Calu3 (cell line): Measurements from ENCODE around the gene ERCC6L. TPM values are rescaled to one million over a fixed set of nuclear protein-coding genes. Genes with fewer than 3 reads are reported as not detected.

Experiments
- BruUV-seq: library from RNA; stranded (reverse); fragments of 400-500 nt; replicated peaks from 2 replicates; lab custom pipeline; 2021; lab: Mats Ljungman, UMichigan
- CTCF ChIA-PET: fragments of 300-600 bp; sonication (Branson Sonifier 250); formaldehyde crosslinking; loops from one replicate; lab custom pipeline; 2022; ENCODE audit warnings: antibody characterized with exemption; lab: Charles Lee
- DNase-seq: peaks from one replicate; pipeline ENCODE4 v3.0.0; 2022
- H3K27ac Mint-ChIP-seq: one replicate; pipeline ENCODE4 v1.8.0; 2022; ENCODE audit warnings: mixed read lengths; ENCODE audit not compliant: unreplicated experiment
- H3K27me3 Mint-ChIP-seq: one replicate; pipeline ENCODE4 v1.8.0; 2022; ENCODE audit warnings: mixed read lengths; ENCODE audit not compliant: unreplicated experiment
- H3K36me3 Mint-ChIP-seq: one replicate; pipeline ENCODE4 v1.8.0; 2022; ENCODE audit warnings: mild to moderate bottlenecking, moderate library complexity, mixed read lengths; ENCODE audit not compliant: insufficient read depth, unreplicated experiment
- H3K4me1 Mint-ChIP-seq: one replicate; pipeline ENCODE4 v1.8.0; 2022; ENCODE audit warnings: mild to moderate bottlenecking, low read depth, mixed read lengths; ENCODE audit not compliant: unreplicated experiment
- H3K4me3 Mint-ChIP-seq: one replicate; pipeline ENCODE4 v1.8.0; 2022; ENCODE audit warnings: mild to moderate bottlenecking, low read depth, moderate library complexity, mixed read lengths; ENCODE audit not compliant: unreplicated experiment
- H3K9me3 Mint-ChIP-seq: one replicate; pipeline ENCODE4 v1.8.0; 2022; ENCODE audit warnings: low read depth, mixed read lengths; ENCODE audit not compliant: unreplicated experiment
- intact Hi-C: fragments of 100-400 bp; cut with micrococcal nuclease; formaldehyde crosslinking; loops from one replicate; pipeline ENCODE4 v1.10.0; 2022; ENCODE audit not compliant: unreplicated experiment
- total RNA-seq: library from RNA; stranded (reverse); gene quantifications from 2 replicates; pipeline ENCODE4 v1.2.3, GENCODE V29; 2022
- TF ChIP-seq, protein P1 (sequence below): fragments of 200-600 bp; IDR thresholded peaks from one replicate; pipeline ENCODE4 v1.8.0; 2022; ENCODE audit warnings: antibody characterized with exemption; ENCODE audit not compliant: unreplicated experiment

The ERCC6L gene
- total RNA-seq, 1 experiment from 2014 or later, result 11.0 TPM

DNA sequence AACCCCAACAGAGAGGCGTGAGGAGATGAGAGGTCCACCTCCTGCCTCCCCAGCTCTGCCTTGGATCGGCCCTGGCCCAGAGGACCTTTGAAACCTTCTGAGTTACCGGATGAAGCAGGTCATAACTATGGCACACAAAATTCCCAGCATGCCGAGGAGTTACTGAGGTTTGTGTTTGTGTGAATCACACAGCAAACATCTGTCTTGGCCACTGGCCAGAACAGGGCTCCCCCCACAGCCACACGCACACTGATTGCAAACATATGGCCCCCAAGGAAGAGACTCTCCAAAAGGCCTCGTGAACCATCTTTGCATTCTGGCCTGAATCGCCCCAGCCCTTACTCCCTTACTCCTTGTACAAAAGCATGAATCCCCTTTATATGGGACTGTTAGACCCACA lies 19.3 kb upstream of the ERCC6L start:
- Mint-ChIP-seq H3K9me3 (no peaks in the 10 kb centered on the region), H3K4me1 (peaks cover 39% of the 10 kb centered on the region), H3K4me3 (no peak overlapping the region), H3K27ac (peak overlapping the region; percentile 34), H3K27me3 (no peaks in the 10 kb centered on the region), H3K36me3 (no peaks in the 10 kb centered on the region)
- CTCF ChIA-PET, result no interaction called here
- no TSS peak for BruUV-seq
- TF ChIP-seq, protein P1, sequence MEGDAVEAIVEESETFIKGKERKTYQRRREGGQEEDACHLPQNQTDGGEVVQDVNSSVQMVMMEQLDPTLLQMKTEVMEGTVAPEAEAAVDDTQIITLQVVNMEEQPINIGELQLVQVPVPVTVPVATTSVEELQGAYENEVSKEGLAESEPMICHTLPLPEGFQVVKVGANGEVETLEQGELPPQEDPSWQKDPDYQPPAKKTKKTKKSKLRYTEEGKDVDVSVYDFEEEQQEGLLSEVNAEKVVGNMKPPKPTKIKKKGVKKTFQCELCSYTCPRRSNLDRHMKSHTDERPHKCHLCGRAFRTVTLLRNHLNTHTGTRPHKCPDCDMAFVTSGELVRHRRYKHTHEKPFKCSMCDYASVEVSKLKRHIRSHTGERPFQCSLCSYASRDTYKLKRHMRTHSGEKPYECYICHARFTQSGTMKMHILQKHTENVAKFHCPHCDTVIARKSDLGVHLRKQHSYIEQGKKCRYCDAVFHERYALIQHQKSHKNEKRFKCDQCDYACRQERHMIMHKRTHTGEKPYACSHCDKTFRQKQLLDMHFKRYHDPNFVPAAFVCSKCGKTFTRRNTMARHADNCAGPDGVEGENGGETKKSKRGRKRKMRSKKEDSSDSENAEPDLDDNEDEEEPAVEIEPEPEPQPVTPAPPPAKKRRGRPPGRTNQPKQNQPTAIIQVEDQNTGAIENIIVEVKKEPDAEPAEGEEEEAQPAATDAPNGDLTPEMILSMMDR, result no peak
- peak; percentile 20 for DNase-seq
- intact Hi-C loops, result no loop called here

DNA sequence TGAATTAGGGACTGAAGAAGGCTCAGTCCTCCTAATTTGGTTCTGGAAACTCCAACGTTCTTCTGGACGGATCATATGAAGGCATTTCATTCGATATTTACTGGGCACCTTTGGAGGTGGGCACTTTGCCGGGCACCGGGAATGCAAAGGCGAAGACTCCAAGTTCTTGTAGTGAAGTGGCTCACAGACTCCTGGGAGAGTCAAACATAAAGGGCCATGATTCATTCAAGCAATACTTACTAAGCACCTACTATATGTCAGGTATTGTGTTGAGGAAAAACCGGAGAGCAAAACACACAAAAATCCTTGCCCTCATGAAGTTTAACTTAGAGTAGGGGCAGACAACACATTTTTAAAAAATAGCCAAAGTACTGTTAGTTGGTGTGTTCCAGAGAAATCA lies 17.0 kb upstream of the ERCC6L start:
- Mint-ChIP-seq H3K4me1 (peaks cover 21% of the 10 kb centered on the region), H3K27ac (no peak overlapping the region), H3K27me3 (no peaks in the 10 kb centered on the region), H3K36me3 (no peaks in the 10 kb centered on the region), H3K9me3 (no peaks in the 10 kb centered on the region), H3K4me3 (peak overlapping the region; percentile 28)
- intact Hi-C loops, result no loop called here
- no TSS peak for BruUV-seq
- no peak for DNase-seq
- CTCF ChIA-PET, result no interaction called here
- TF ChIP-seq, protein P1, result no peak

DNA sequence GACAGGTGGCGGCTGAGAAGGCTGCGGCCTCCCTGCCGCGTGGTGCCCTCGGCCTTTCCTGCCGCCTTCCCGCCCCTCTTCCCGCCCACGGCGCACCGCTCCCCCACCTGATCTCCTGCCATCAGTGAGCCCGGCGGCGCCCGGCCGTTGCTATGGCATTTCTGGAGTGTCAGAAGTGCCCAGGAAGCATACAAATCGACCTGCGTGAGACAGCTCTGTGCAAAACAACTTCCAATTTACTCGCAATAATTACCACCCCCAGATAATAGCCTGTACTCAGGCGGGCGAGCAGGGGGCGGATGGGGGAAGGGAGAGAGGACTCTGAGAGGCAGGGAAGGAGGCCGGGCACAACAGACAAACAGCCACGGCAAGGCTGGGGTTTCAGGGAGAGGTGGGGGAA lies 16.6 kb upstream of the ERCC6L start:
- Mint-ChIP-seq H3K9me3 (no peaks in the 10 kb centered on the region), H3K4me3 (peak overlapping the region; percentile 28), H3K4me1 (peaks cover 21% of the 10 kb centered on the region), H3K36me3 (no peaks in the 10 kb centered on the region), H3K27ac (no peak overlapping the region), H3K27me3 (no peaks in the 10 kb centered on the region)
- TF ChIP-seq, protein P1, result no peak
- BruUV-seq, result no TSS peak
- DNase-seq, result peak; percentile 30
- intact Hi-C loops, result no loop called here
- CTCF ChIA-PET, result no interaction called here

DNA sequence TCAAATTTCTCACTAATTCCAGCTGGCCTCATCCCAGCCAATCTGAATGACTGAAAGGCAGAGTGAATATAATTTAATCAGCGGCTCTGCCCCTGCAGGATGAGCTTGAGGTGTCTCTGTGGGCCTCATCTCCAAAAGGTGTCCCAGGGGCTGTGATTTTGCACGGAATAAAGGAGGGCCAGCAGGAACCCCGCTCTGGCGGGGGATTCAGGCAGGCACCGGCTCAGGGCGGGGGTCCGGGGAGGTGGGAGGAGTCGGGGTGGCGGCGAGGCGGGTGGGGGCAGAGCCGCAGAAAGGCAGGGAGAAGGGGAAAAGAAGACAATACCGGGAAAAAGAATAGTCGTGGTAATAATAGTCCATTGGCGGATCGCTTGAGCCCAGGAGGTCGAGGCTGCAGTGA lies 16.0 kb upstream of the ERCC6L start:
- Mint-ChIP-seq H3K4me3 (no peak overlapping the region), H3K27ac (no peak overlapping the region), H3K36me3 (no peaks in the 10 kb centered on the region), H3K9me3 (no peaks in the 10 kb centered on the region), H3K27me3 (no peaks in the 10 kb centered on the region), H3K4me1 (peaks cover 21% of the 10 kb centered on the region)
- CTCF ChIA-PET, result interaction anchor here (1.0 kb wide), 1 partner anchor 10 kb away, joined by 3 read pairs; no protein-coding TSS in a partner anchor
- no TSS peak for BruUV-seq
- TF ChIP-seq, protein P1, result no peak
- intact Hi-C loops, result no loop called here
- DNase-seq, result no peak
